LNCAP (cell line): ENCODE data around the gene ADAMTS16.

ENCODE experiments used
- TF ChIP-seq, protein P1 (sequence below): fragments of 450-650 bp; IDR thresholded peaks from 2 replicates; pipeline ENCODE4 v1.5.1; 2017; ENCODE audit warnings: mild to moderate bottlenecking

ADAMTS16 gene

DNA sequence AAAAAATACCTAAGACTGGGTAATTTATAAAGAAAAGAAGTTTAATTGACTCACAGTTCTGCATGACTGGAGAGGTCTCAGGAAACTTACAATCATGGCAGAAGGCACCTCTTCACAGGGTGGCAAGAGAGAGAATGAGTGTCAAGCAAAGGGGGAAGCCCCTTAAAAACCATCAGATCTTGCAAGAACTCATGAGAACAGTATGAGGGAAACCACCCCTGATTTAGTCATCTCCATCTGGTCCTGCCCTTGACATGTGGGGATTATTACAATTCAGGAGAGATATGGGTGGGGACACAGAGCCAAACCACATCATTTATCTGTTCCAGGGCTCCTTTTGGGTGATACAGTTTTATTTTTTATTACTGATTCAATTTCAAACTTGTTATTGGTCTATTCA is 23.2 kb upstream of the ADAMTS16 start:
- TF ChIP-seq, protein P1, sequence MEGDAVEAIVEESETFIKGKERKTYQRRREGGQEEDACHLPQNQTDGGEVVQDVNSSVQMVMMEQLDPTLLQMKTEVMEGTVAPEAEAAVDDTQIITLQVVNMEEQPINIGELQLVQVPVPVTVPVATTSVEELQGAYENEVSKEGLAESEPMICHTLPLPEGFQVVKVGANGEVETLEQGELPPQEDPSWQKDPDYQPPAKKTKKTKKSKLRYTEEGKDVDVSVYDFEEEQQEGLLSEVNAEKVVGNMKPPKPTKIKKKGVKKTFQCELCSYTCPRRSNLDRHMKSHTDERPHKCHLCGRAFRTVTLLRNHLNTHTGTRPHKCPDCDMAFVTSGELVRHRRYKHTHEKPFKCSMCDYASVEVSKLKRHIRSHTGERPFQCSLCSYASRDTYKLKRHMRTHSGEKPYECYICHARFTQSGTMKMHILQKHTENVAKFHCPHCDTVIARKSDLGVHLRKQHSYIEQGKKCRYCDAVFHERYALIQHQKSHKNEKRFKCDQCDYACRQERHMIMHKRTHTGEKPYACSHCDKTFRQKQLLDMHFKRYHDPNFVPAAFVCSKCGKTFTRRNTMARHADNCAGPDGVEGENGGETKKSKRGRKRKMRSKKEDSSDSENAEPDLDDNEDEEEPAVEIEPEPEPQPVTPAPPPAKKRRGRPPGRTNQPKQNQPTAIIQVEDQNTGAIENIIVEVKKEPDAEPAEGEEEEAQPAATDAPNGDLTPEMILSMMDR, result no peak

DNA sequence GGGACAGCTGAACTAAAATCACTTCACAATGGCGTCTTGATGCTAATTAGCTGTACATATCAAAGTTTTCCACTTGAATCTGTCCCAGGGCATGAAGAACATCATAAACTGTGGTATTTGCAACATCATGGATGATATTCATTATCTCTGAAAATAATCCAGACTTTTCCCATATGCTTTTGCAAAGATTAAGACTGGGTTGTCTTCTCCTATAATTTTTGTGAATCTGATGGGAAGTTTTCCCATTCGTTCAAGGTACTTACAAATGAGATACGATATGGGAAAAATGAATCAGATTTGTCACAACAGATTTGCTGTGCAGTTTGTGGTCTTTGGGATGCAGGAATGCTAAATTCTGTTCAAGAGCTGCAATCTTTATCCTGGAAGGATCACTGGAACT is 17.4 kb upstream of the ADAMTS16 start:
- TF ChIP-seq, protein P1, result no peak

DNA sequence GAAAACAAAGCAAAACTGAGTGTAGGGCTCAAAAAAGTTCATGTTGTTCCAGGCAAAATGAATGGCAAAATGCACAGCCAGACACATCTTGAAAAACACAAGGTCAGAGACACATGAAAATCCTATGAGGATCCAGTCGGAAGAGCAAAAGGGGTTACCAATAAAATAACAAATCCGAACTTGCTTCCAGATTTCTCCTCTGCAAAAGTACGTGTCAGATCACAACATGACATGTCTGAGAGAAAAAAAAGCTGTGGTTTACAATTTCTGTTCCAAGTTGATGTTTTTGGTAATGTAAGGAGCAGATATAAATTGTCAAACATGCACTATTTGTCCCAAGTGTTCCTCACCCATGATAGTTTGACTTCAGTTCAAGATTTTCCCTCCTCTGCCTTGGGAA is 15.9 kb upstream of the ADAMTS16 start:
- TF ChIP-seq, protein P1, result no peak

DNA sequence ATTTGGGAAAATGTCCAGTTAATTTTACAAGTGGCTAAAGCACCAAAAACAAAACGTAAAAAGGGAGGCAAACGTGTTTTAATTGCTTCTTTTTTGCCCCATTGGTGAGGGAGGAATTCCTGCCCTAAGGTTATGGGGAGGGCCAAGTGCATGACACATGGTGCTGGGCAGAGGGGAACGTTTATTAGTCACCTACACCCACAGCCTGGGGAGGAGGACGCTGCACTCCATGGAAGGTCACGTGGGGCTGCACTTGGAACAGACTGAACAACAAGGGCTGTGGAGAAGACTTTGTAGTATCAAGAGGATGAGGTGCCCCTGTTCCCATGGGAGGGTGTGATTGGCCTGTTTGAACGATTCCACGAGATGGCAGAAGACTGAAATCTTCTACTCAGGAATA is 13.7 kb upstream of the ADAMTS16 start:
- TF ChIP-seq, protein P1, result no peak

DNA sequence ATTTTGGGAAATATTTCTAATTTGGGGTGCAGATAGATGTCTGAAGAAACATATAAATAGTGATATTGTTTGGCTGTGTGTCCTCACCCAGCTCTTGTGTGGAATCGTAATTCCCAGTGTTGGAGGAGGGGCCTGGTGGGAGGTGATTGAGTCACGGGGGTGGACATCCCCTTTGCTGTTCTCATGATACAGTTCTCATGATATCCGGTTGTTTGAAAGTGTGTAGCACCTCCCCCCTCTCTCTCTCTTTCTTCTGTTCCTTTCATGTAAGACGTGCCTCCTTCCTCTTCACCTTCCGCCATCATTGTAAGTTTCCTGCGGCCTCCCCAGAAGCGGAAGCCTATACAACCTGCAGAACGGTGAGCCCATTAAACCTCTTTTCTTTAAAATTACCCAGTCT is 11.4 kb upstream of the ADAMTS16 start:
- TF ChIP-seq, protein P1, result no peak

DNA sequence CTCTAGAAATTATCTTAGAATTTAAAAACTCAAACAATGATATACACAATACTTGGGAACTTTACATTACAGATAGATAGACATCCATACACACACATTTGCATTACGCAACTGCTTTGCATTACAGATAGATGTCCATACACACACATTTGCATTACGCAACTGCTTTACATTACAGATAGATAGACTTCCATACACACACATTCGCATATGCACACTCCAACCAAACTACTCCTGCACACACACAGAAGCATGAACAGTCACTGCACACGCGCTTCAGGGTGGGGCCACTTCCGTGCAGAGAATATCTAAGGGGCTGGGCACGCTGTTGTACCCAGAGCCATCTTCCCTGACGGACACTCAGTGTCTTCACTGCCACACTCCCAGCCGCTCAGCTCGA is 7.9 kb upstream of the ADAMTS16 start:
- TF ChIP-seq, protein P1, result no peak

DNA sequence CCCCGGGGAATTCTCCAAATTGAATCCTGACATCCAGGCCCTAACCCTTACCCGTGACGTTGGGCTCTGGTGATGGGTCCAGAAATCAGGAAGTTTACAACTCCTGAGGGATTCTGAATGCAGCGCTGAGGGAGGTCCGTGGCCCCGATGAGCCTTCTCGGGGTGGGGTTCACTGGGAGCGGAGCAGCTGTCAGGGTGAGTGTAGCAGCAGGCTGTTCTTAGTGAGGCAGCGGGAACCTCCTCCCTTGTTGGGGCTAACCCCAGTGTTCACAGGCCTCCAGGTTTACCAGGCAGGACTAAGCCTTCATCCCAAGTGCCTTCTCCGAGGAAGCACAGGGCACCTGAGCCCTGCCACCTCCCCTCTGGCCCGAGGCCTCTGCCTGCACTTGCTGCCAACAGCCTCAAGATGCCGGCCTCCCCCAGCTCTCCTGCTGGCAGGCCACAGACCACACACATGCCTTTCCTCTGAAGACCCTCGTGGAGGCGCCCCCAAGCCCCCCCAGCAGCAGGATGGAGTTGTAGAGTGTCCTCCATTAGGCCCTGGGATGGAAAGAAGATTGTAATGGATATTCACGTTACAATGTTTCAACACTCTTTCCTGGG is 7.3 kb upstream of the ADAMTS16 start:
- TF ChIP-seq, protein P1, result no peak

DNA sequence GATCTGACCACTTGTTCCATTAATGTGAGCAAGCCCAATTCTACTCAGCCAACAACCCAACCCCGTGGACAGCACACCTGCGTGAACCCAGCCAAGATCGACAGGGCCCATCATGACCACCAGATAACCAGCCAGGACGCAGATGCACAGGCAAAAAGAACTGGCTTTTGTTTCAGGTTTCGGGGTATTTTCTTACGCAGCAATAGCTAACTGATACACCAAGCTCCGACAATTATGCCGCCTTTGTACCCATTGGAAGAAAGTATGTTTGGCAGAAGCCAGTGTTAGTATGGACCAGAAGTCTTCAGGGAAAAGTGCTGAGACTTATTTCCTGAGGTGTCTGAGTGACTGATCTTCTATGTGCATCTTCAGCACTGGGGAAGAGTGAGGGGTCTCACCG is 6.0 kb upstream of the ADAMTS16 start:
- TF ChIP-seq, protein P1, result no peak
